Loucy (cell line): ENCODE results near the gene PPP1R12A.

Experiments
- H2AFZ ChIP-seq: fragments of 200-600 bp; sonication (generic); 2 replicates; pipeline ENCODE4 v1.6.0; 2016; ENCODE audit warnings: antibody characterized with exemption, mild to moderate bottlenecking, low read length, moderate library complexity
- H3F3A ChIP-seq: fragments of 200-600 bp; 2 replicates; pipeline ENCODE4 v1.6.0; 2016; ENCODE audit warnings: antibody characterized with exemption, low read depth, mild to moderate bottlenecking
- H3K27me3 ChIP-seq: fragments of 200-600 bp; sonication (generic); 2 replicates; pipeline ENCODE4 v1.6.1; 2014; ENCODE audit warnings: low read length, mild to moderate bottlenecking; ENCODE audit not compliant: insufficient read depth, poor library complexity, severe bottlenecking
- H3K36me3 ChIP-seq: fragments of 200-600 bp; sonication (generic); 2 replicates; pipeline ENCODE4 v1.6.1; 2016; ENCODE audit warnings: low read length; ENCODE audit not compliant: insufficient read depth
- H3K4me1 ChIP-seq: fragments of 200-600 bp; sonication (generic); 2 replicates; pipeline ENCODE4 v1.5.1; 2014; ENCODE audit warnings: low read length, mild to moderate bottlenecking; ENCODE audit not compliant: insufficient read depth, poor library complexity, severe bottlenecking
- H3K4me2 ChIP-seq: fragments of 200-600 bp; sonication (generic); 2 replicates; pipeline ENCODE4 v1.6.0; 2014; ENCODE audit warnings: antibody characterized with exemption, low read length, low read depth, mild to moderate bottlenecking; ENCODE audit not compliant: poor library complexity, severe bottlenecking
- H3K4me3 ChIP-seq: fragments of 200-600 bp; sonication (generic); 2 replicates; pipeline ENCODE4 v1.5.1; 2014; ENCODE audit warnings: low read length, mild to moderate bottlenecking, mixed read lengths; ENCODE audit not compliant: poor library complexity, severe bottlenecking
- H3K79me2 ChIP-seq: fragments of 200-600 bp; sonication (generic); 2 replicates; pipeline ENCODE4 v1.6.1; 2014; ENCODE audit warnings: low read length; ENCODE audit not compliant: insufficient read depth
- H3K9ac ChIP-seq: fragments of 200-600 bp; sonication (generic); 2 replicates; pipeline ENCODE4 v1.6.0; 2014; ENCODE audit warnings: mild to moderate bottlenecking, low read depth, low read length, moderate library complexity; ENCODE audit not compliant: poor library complexity, severe bottlenecking
- H3K9me2 ChIP-seq: fragments of 200-600 bp; sonication (generic); replicated peaks from 2 replicates; pipeline ENCODE4 v1.6.1; 2016; ENCODE audit warnings: low read depth, low read length, mixed read lengths
- H3K9me3 ChIP-seq: fragments of 200-600 bp; sonication (generic); 2 replicates; pipeline ENCODE4 v1.6.1; 2014; ENCODE audit warnings: mild to moderate bottlenecking, antibody characterized with exemption, low read length, low read depth; ENCODE audit not compliant: insufficient read depth
- H4K20me1 ChIP-seq: fragments of 200-600 bp; sonication (generic); 2 replicates; pipeline ENCODE4 v1.6.0; 2014; ENCODE audit warnings: antibody characterized with exemption, low read length, mild to moderate bottlenecking; ENCODE audit not compliant: insufficient read depth, poor library complexity, severe bottlenecking
- CTCF ChIP-seq: fragments of 200-600 bp; sonication (generic); conservative IDR thresholded peaks from 2 replicates; pipeline ENCODE4 v1.5.1; 2014; ENCODE audit warnings: mild to moderate bottlenecking, antibody characterized with exemption, low read length
- EZH2phosphoT487 ChIP-seq: fragments of 200-600 bp; IDR thresholded peaks from 2 replicates; pipeline ENCODE4 v1.6.1; 2018; ENCODE audit warnings: antibody characterized with exemption, mild to moderate bottlenecking, moderate library complexity, borderline replicate concordance

Gene PPP1R12A

DNA sequence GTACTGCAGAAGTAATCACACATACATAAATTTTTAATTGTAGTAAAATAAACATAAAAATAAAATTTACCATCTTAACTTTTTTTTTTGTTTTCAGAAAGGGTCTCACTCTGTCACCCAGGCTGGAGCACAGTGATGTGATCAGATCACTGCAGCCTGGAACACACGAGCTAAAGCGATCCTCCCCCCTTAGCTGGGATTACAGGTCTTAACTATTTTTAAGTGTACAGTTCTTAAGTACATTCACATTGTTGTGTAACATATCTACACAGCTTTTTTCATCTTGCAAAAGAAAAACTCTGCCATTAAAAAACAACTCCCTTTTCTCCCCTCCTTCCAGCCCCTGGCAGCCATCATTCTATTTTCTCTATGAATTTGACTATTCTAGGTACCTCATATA, 92.3 kb downstream of the PPP1R12A start:
- Histone ChIP-seq H3K27me3 (no peaks in the 10 kb centered on the region), H3K9me2 (no peaks in the 10 kb centered on the region), H3F3A (peaks cover 9% of the 10 kb centered on the region; the same call in 1 of the 2 replicates), H3K36me3 (peaks cover 57% of the 10 kb centered on the region), H3K4me3 (no peak overlapping the region), H3K79me2 (peaks cover 72% of the 10 kb centered on the region), H2AFZ (no peak overlapping the region), H3K4me2 (no peak overlapping the region), H4K20me1 (peaks cover 23% of the 10 kb centered on the region), H3K4me1 (peaks cover 14% of the 10 kb centered on the region), H3K9me3 (peaks cover 21% of the 10 kb centered on the region; the same call in 1 of the 2 replicates), H3K9ac (no peak overlapping the region)
- TF ChIP-seq EZH2phosphoT487 (no peak), CTCF (no peak)

- peaks cover 22% of the 10 kb centered on the region; the same call in 1 of the 2 replicates for H3K9me3 ChIP-seq
- H3K9ac ChIP-seq, result peak overlapping the region; percentile 21
- no peaks in the 10 kb centered on the region for H3K27me3 ChIP-seq
- H3K79me2 ChIP-seq, result peaks cover 69% of the 10 kb centered on the region
- no peak overlapping the region for H2AFZ ChIP-seq
- H3F3A ChIP-seq, result peaks cover 9% of the 10 kb centered on the region; the same call in 1 of the 2 replicates
- H3K4me2 ChIP-seq, result peak overlapping the region; percentile 26
- peaks cover 60% of the 10 kb centered on the region for H3K36me3 ChIP-seq
- no peaks in the 10 kb centered on the region for H3K9me2 ChIP-seq
- H3K4me3 ChIP-seq, result no peak overlapping the region
- peaks cover 16% of the 10 kb centered on the region for H4K20me1 ChIP-seq
- TF ChIP-seq EZH2phosphoT487, result no peak
- no peak for TF ChIP-seq CTCF
- peaks cover 14% of the 10 kb centered on the region for H3K4me1 ChIP-seq
Measured at GRCh38 chr12:79841878-79842265, 93.0 kb downstream of the PPP1R12A start.

DNA sequence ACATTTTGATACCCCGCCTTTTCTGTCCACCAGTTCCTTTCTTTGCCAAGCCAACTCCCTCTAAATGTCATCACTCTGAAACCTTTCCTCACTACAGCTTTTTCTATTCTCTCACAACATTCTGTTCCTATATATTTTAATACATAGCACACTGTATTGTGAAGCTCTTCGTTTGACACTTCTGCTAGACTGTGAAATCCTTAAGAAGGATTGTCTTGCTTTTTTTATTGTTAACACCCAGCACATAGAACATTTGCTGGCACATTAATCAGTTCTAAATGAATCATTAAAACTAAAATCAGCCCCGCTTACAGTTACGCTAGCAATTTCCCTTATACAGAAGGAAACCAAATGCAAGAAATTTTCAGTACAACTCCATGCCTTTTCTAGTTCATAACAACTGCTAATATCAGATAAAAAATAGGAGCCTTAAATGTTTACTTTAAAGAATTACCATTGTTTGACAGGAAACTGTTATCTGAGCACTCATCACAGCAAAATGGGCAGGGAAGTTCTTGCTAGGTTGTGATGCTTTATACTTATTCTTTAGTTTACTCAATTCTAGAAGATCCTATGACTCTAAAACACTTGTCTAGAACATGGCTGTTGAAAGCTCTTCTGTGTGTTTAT, 93.5 kb downstream of the PPP1R12A start:
- peaks cover 14% of the 10 kb centered on the region for H3K4me1 ChIP-seq
- peak overlapping the region; percentile 26 for H3K4me2 ChIP-seq
- no peaks in the 10 kb centered on the region for H3K9me2 ChIP-seq
- H3K27me3 ChIP-seq, result no peaks in the 10 kb centered on the region
- H2AFZ ChIP-seq, result no peak overlapping the region
- H3K79me2 ChIP-seq, result peaks cover 69% of the 10 kb centered on the region
- no peak for TF ChIP-seq EZH2phosphoT487
- TF ChIP-seq CTCF, result no peak
- H3K4me3 ChIP-seq, result no peak overlapping the region
- peaks cover 60% of the 10 kb centered on the region for H3K36me3 ChIP-seq
- peak overlapping the region; percentile 21 for H3K9ac ChIP-seq
- H3K9me3 ChIP-seq, result peaks cover 22% of the 10 kb centered on the region; the same call in 1 of the 2 replicates
- peaks cover 12% of the 10 kb centered on the region for H4K20me1 ChIP-seq
- peaks cover 9% of the 10 kb centered on the region; the same call in 1 of the 2 replicates for H3F3A ChIP-seq
